HG03520 (cell line): ENCODE data around the gene REPS1.
"Not testable (repeated sequence)": the region's sequence is repeated elsewhere in the genome, so short reads cannot be mapped to it uniquely, and the experiment has no call there.

Experiments
- ATAC-seq: cut with Tn5 transposase; IDR thresholded peaks from one replicate; pipeline ENCODE4 v1.9.1; 2021; ENCODE audit warnings: mild to moderate bottlenecking, moderate library complexity; ENCODE audit not compliant: unreplicated experiment

REPS1 gene

GRCh38 chr6:138944412-138944811 lies 43.6 kb downstream of the REPS1 start:
- no peak for ATAC-seq

- ATAC-seq, result no peak
Measured at GRCh38 chr6:138943089-138943625, 44.9 kb downstream of the REPS1 start.

- ATAC-seq, result not testable (repeated sequence)
Measured at GRCh38 chr6:138936873-138937272, 51.2 kb downstream of the REPS1 start.

- ATAC-seq, result no peak
Measured at GRCh38 chr6:138931660-138932059, 56.4 kb downstream of the REPS1 start.

- ATAC-seq, result no peak
Measured at GRCh38 chr6:138926579-138926978, 61.5 kb downstream of the REPS1 start.

GRCh38 chr6:138925806-138926205 lies 62.2 kb downstream of the REPS1 start:
- no peak for ATAC-seq

- no peak for ATAC-seq
Measured at GRCh38 chr6:138923561-138923960, 64.5 kb downstream of the REPS1 start.

- ATAC-seq, result no peak
Measured at GRCh38 chr6:138920906-138921305, 67.1 kb downstream of the REPS1 start.

- no peak for ATAC-seq
Measured at GRCh38 chr6:138914701-138915100, 73.4 kb downstream of the REPS1 start.

GRCh38 chr6:138912308-138912707 lies 75.7 kb downstream of the REPS1 start:
- ATAC-seq, result no peak

- ATAC-seq, result no peak
Measured at GRCh38 chr6:138909975-138910374, 78.1 kb downstream of the REPS1 start.

GRCh38 chr6:138909511-138909910 lies 78.5 kb downstream of the REPS1 start:
- no peak for ATAC-seq

GRCh38 chr6:138907167-138907566 lies 80.9 kb downstream of the REPS1 start:
- ATAC-seq, result no peak

- no peak for ATAC-seq
Measured at GRCh38 chr6:138897031-138897430, 91.0 kb downstream of the REPS1 start.

- no peak for ATAC-seq
Measured at GRCh38 chr6:138896104-138896756, 91.8 kb downstream of the REPS1 start.

- no peak for ATAC-seq
Measured at GRCh38 chr6:138891255-138891986, 96.6 kb downstream of the REPS1 start.

- ATAC-seq, result no peak
Measured at GRCh38 chr6:138885156-138885819, 102.8 kb downstream of the REPS1 start.

GRCh38 chr6:138882369-138883017 lies 105.6 kb downstream of the REPS1 start:
- peak; percentile 64 for ATAC-seq

- no peak for ATAC-seq
Measured at GRCh38 chr6:138873191-138873590, 114.9 kb downstream of the REPS1 start.

- ATAC-seq, result no peak
Measured at GRCh38 chr6:138869398-138869797, 118.7 kb downstream of the REPS1 start.

- ATAC-seq, result no peak
Measured at GRCh38 chr6:138868181-138868580, 119.9 kb downstream of the REPS1 start.
